Uterus (tissue), 2 donors: ENCODE measurements around the gene TRUB2.

ENCODE experiments used
- POLR2A ChIP-seq, 2 donors: fragments of 450-650 bp; IDR thresholded peaks; one replicate each; pipeline ENCODE4 v1.6.1; 2016; ENCODE audit warnings: antibody characterized with exemption in 2 of 2, mild to moderate bottlenecking in 1 of 2, moderate library complexity in 1 of 2
- TF ChIP-seq, protein P1 (sequence below), 4 experiments: fragments of 200-600 bp in 2 of 4; fragments of 450-650 bp in 2 of 4; sonication (generic) in 2 of 4; IDR thresholded peaks; one replicate each; pipeline ENCODE4 v1.5.1; 2016 to 2019; ENCODE audit warnings: antibody characterized with exemption in 4 of 4, mild to moderate bottlenecking in 2 of 4, moderate library complexity in 1 of 4

DNA sequence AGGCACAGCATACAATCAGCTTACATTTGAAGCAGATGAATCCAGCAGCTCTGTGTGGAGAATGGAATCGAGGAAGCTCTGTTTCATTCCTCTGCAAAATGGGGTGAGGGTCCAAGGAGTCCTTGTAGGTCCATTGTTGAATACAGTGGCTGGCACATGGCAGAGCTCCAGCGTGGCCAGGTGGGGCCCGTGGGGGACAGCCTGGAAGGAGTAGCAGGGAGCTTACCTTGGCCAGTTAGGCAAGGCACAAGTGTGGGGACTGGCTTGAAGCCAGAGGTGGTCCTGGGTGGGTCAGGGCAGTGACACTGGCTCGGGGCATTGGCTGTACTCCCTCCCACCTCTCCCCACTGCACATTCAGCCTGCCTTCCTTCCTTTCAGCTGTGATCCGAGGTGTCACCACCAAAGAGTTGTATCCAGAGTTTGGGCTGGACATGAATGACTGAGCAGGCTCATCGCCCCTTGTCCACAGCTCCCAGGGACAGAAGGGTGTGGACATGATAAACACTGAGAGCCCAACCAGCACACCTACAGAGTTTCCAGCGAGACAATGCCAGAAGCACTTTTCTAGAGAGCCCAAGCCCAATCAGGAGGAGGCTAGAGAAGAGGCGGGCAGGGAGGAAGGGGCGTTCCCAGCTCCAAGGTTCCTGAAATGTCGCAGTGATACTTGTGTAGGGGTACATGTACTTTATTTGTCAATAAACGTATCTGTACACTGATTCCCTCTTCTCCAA is 33.8 kb downstream of the TRUB2 start:
- TF ChIP-seq, protein P1, sequence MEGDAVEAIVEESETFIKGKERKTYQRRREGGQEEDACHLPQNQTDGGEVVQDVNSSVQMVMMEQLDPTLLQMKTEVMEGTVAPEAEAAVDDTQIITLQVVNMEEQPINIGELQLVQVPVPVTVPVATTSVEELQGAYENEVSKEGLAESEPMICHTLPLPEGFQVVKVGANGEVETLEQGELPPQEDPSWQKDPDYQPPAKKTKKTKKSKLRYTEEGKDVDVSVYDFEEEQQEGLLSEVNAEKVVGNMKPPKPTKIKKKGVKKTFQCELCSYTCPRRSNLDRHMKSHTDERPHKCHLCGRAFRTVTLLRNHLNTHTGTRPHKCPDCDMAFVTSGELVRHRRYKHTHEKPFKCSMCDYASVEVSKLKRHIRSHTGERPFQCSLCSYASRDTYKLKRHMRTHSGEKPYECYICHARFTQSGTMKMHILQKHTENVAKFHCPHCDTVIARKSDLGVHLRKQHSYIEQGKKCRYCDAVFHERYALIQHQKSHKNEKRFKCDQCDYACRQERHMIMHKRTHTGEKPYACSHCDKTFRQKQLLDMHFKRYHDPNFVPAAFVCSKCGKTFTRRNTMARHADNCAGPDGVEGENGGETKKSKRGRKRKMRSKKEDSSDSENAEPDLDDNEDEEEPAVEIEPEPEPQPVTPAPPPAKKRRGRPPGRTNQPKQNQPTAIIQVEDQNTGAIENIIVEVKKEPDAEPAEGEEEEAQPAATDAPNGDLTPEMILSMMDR (IDR thresholded peaks at IDR 0.05), result no peak
- no peak for TF ChIP-seq POLR2A (IDR thresholded peaks at IDR 0.05)
